Measurements from ENCODE around the gene PGPEP1.
"Not testable (repeated sequence)": the region's sequence is repeated elsewhere in the genome, so short reads cannot be mapped to it uniquely, and the experiment has no call there.

The PGPEP1 gene

GRCh38 chr19:18393836-18394235, 53.4 kb downstream of the PGPEP1 start:
- no peak for DNase-seq

- no peak for DNase-seq
These were observed 56.3 kb downstream of the PGPEP1 start for GRCh38 chr19:18396471-18397241.

- no peak for DNase-seq
These were observed 57.1 kb downstream of the PGPEP1 start, which contains the start of gene LRRC25 for GRCh38 chr19:18397242-18398202. LRRC25 (minus strand) TSS chr19:18397622; CDS start chr19:18396963, 659 bp downstream.

- DNase-seq = no peak
These were observed 58.6 kb downstream of the PGPEP1 start for GRCh38 chr19:18399008-18399407.

- DNase-seq = no peak
These were observed 61.2 kb downstream of the PGPEP1 start for GRCh38 chr19:18401580-18402112.

- not testable (repeated sequence) for DNase-seq
These were observed 62.3 kb downstream of the PGPEP1 start for GRCh38 chr19:18402455-18403248.

GRCh38 chr19:18405754-18406153, 65.4 kb downstream of the PGPEP1 start:
- not testable (repeated sequence) for DNase-seq

- no peak for DNase-seq
These were observed 66.4 kb downstream of the PGPEP1 start for GRCh38 chr19:18406749-18407148.

- DNase-seq = peak in 1 of 2 donors; percentile 52
These were observed 67.7 kb downstream of the PGPEP1 start for GRCh38 chr19:18408053-18408476.

GRCh38 chr19:18412610-18413239, 72.3 kb downstream of the PGPEP1 start:
- DNase-seq = no peak

GRCh38 chr19:18414504-18415177, 74.2 kb downstream of the PGPEP1 start:
- DNase-seq = no peak

- DNase-seq = no peak
These were observed 74.9 kb downstream of the PGPEP1 start for GRCh38 chr19:18415178-18415867.

GRCh38 chr19:18416778-18417249, 76.4 kb downstream of the PGPEP1 start:
- DNase-seq = peak; percentile 65 to 75

GRCh38 chr19:18417250-18418028, 77.0 kb downstream of the PGPEP1 start:
- peak in 1 of 2 donors; percentile 51 for DNase-seq

- no peak for DNase-seq
These were observed 77.7 kb downstream of the PGPEP1 start for GRCh38 chr19:18418029-18418482.

GRCh38 chr19:18418483-18419194, 78.2 kb downstream of the PGPEP1 start:
- DNase-seq = peak in 1 of 2 donors; percentile 48

- DNase-seq = peak; percentile 72 to 79
These were observed 78.8 kb downstream of the PGPEP1 start, which contains the start of gene SSBP4 for GRCh38 chr19:18419195-18419698. SSBP4 (plus strand) TSS chr19:18419398; CDS start chr19:18419649, 251 bp downstream.
